Measurements from ENCODE around the gene DYDC2. TPM values are rescaled to one million over a fixed set of nuclear protein-coding genes. Genes with fewer than 3 reads are reported as not detected.
"Not testable (repeated sequence)": the region's sequence is repeated elsewhere in the genome, so short reads cannot be mapped to it uniquely, and the experiment has no call there.

DYDC2 gene
- polyA plus RNA-seq, 6 donors from 2014 or later: not detected

DNA sequence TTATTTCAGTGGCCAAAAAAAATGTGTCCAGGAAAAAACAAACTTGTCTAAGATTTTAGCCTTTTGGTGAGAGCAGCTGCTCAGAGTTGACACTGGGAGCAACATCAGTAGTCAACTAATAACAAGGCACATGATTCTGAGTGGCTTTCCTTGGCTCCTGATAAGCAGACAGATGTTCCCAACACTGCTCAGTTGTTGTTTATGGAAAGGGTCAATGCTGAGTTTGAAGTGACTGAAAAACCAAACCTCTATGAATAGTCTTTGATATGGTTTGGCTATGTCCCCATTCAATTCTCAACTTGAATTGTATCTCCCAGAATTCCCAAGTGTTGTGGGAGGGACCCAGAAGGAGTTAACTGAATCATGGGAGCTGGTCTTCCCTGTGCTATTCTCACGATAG, 12.3 kb upstream of the DYDC2 start:
- no peak overlapping the region for H3K27ac Mint-ChIP-seq
- DNase-seq: no peak
- H3K9me3 Mint-ChIP-seq: no peaks in the 10 kb centered on the region
- no peak for ATAC-seq (ENCODE audit: low read depth in 2 of 2)
- no peaks in the 10 kb centered on the region for H3K4me1 Mint-ChIP-seq
- H3K4me3 Mint-ChIP-seq: no peak overlapping the region
- H3K36me3 Mint-ChIP-seq: no peaks in the 10 kb centered on the region
- H3K27me3 Mint-ChIP-seq: no peaks in the 10 kb centered on the region

DNA sequence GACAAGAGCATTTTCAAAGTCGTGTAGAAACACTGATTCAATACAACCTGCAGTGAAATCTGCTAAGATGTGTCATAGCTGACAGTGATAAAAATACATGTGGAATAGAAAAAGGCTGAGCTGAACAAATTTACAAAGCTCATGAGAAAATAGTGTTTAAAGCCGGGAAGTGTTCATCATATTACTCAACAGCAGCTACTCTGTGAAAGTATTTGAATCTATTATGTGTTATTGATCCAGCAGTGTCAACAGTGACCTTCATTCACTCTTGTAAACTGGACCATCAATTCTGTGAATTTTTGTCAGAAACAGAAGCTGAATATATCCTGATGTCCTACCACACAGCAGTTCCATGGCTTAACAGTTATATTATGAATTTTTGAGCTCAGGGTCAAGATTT, 11.7 kb upstream of the DYDC2 start:
- ATAC-seq (ENCODE audit: low read depth in 2 of 2) (no peak), DNase-seq (no peak)
- no peak overlapping the region for H3K4me3 Mint-ChIP-seq
- peaks cover 0 to 2% (median 0%) of the 10 kb centered on the region in 3 donors for H3K27me3 Mint-ChIP-seq
- no peaks in the 10 kb centered on the region for H3K4me1 Mint-ChIP-seq
- no peaks in the 10 kb centered on the region for H3K9me3 Mint-ChIP-seq
- no peak overlapping the region for H3K27ac Mint-ChIP-seq
- no peaks in the 10 kb centered on the region for H3K36me3 Mint-ChIP-seq

- H3K27ac Mint-ChIP-seq: no peak overlapping the region
- no peaks in the 10 kb centered on the region for H3K9me3 Mint-ChIP-seq
- no peaks in the 10 kb centered on the region for H3K4me1 Mint-ChIP-seq
- DNase-seq (no peak), ATAC-seq (ENCODE audit: low read depth in 2 of 2) (no peak)
- H3K36me3 Mint-ChIP-seq: no peaks in the 10 kb centered on the region
- peaks cover 2 to 18% (median 12%) of the 10 kb centered on the region in 3 donors for H3K27me3 Mint-ChIP-seq
- no peak overlapping the region for H3K4me3 Mint-ChIP-seq
Measured at GRCh38 chr10:80350251-80350650, 6.3 kb upstream of the DYDC2 start.

DNA sequence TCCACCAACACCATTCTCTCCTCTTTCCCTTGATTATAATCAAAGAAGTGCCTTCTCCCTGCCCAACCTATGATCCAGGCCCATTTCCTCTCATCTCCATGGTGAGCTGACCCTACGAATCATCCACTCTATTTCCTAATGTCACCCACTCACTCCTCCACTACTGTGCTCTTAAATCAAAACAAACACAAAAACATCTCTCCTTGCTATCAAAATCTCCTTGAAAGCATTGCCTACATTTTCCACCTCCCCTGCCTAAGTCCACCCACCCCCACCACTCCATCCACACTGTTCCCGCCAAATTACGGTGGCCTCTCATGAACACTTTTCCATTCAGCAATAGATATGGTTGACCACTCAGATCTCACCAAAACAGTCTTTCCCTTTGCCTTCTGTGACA, 5.4 kb upstream of the DYDC2 start:
- ATAC-seq (ENCODE audit: low read depth in 2 of 2) (no peak), DNase-seq (no peak)
- Mint-ChIP-seq H3K27me3 (peaks cover 12 to 26% (median 20%) of the 10 kb centered on the region in 3 donors), H3K36me3 (peaks cover 0 to 5% of the 10 kb centered on the region in 2 donors), H3K9me3 (no peaks in the 10 kb centered on the region), H3K4me3 (no peak overlapping the region), H3K27ac (no peak overlapping the region), H3K4me1 (peaks cover 0 to 6% (median 0%) of the 10 kb centered on the region in 3 donors)

GRCh38 chr10:80356989-80357850, 639 bp downstream of the DYDC2 start:
- Mint-ChIP-seq H3K9me3 (peaks cover 0 to 6% (median 0%) of the 10 kb centered on the region in 7 donors), H3K4me3 (peak overlapping the region; percentile 65 to 88 (median 82)), H3K4me1 (peaks cover 9 to 15% (median 12%) of the 10 kb centered on the region in 3 donors), H3K27ac (peak overlapping the region in 1 of 6 donors; percentile 79), H3K27me3 (peaks cover 22 to 38% (median 31%) of the 10 kb centered on the region in 3 donors), H3K36me3 (peaks cover 0 to 5% of the 10 kb centered on the region in 2 donors)
- ATAC-seq (ENCODE audit: low read depth in 2 of 2) (peak; percentile 31 to 41), DNase-seq (no peak)

- H3K9me3 Mint-ChIP-seq: peaks cover 0 to 6% (median 0%) of the 10 kb centered on the region in 7 donors
- H3K4me3 Mint-ChIP-seq: peak overlapping the region in 7 of 8 donors; percentile 29 to 88 (median 79)
- DNase-seq (no peak), ATAC-seq (ENCODE audit: low read depth in 2 of 2) (no peak)
- no peak overlapping the region for H3K27ac Mint-ChIP-seq
- peaks cover 22 to 38% (median 31%) of the 10 kb centered on the region in 3 donors for H3K27me3 Mint-ChIP-seq
- peaks cover 9 to 15% (median 12%) of the 10 kb centered on the region in 3 donors for H3K4me1 Mint-ChIP-seq
- H3K36me3 Mint-ChIP-seq: peaks cover 0 to 5% of the 10 kb centered on the region in 2 donors
Measured at GRCh38 chr10:80357851-80358125, 1.2 kb downstream of the DYDC2 start.

- not testable (repeated sequence) for H3K36me3 Mint-ChIP-seq; H3K9me3 Mint-ChIP-seq; DNase-seq; H3K27ac Mint-ChIP-seq; H3K4me3 Mint-ChIP-seq; ATAC-seq (ENCODE audit: low read depth in 2 of 2)
- Mint-ChIP-seq H3K27me3 (peaks cover 22 to 38% (median 31%) of the 10 kb centered on the region in 3 donors), H3K4me1 (peaks cover 9 to 15% (median 12%) of the 10 kb centered on the region in 3 donors)
Measured at GRCh38 chr10:80358925-80359324, 2.3 kb downstream of the DYDC2 start.

- DNase-seq: no peak
- Mint-ChIP-seq H3K9me3 (peaks cover 0 to 6% (median 0%) of the 10 kb centered on the region in 7 donors), H3K36me3 (peaks cover 0 to 5% of the 10 kb centered on the region in 2 donors), H3K4me3 (no peak overlapping the region), H3K27me3 (peaks cover 19 to 38% (median 31%) of the 10 kb centered on the region in 3 donors), H3K27ac (no peak overlapping the region), H3K4me1 (peaks cover 9 to 15% (median 12%) of the 10 kb centered on the region in 3 donors)
- no peak for ATAC-seq (ENCODE audit: low read depth in 2 of 2)
Measured at GRCh38 chr10:80359644-80360043, 3.1 kb downstream of the DYDC2 start.

DNA sequence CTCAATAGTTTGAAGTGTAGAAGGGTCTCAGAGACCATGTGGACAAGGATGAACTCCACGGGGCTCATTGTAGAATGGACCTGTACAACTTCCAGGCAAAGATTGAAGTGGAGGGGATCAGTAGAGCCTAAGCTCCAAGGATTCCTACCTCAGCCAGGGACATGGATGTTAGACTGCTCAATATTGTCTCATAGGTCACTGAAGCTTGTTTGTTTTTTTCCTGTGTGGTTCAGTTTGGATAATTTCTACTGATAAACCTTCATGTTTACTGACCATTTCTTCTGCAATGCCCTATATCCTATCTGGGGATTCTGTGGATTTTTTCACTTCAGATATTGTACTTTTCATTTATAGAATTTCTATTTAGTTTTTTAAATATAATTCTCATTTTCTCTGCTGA, 8.9 kb downstream of the DYDC2 start:
- Mint-ChIP-seq H3K27me3 (peaks cover 0 to 4% (median 0%) of the 10 kb centered on the region in 3 donors), H3K27ac (no peak overlapping the region), H3K36me3 (peaks cover 18 to 25% of the 10 kb centered on the region in 2 donors), H3K4me3 (no peak overlapping the region), H3K9me3 (peaks cover 11 to 36% (median 28%) of the 10 kb centered on the region in 7 donors), H3K4me1 (no peaks in the 10 kb centered on the region)
- no peak for DNase-seq
- ATAC-seq (ENCODE audit: low read depth in 2 of 2): no peak

GRCh38 chr10:80371467-80371866, 14.9 kb downstream of the DYDC2 start:
- Mint-ChIP-seq H3K9me3 (peaks cover 8 to 32% (median 24%) of the 10 kb centered on the region in 7 donors), H3K4me1 (no peaks in the 10 kb centered on the region)
- DNase-seq: no peak

DNA sequence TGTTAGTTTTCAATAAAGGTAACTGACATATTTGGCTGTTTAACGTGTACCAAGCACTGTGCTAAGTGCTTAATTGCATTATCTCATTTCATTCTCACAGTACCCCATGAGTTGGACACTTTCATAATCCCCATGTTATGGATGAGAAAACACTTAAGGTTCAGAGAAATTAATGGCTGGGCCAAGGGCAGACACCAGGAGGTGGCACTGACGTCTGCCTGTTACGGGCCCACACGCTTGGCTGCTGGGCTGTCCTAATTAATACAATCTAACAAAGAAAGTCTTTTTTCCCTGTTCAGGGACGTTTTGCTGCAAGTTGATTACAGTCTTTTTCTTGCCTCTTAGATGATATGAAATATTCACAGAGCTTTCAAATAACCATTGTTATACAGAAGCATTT, 16.1 kb downstream of the DYDC2 start:
- no peaks in the 10 kb centered on the region for H3K4me1 Mint-ChIP-seq
- DNase-seq: no peak
- peaks cover 11 to 13% of the 10 kb centered on the region in 2 donors for H3K36me3 Mint-ChIP-seq
- no peaks in the 10 kb centered on the region for H3K27me3 Mint-ChIP-seq
- H3K4me3 Mint-ChIP-seq: no peak overlapping the region
- peaks cover 3 to 20% (median 13%) of the 10 kb centered on the region in 7 donors for H3K9me3 Mint-ChIP-seq
- no peak for ATAC-seq (ENCODE audit: low read depth in 2 of 2)
- no peak overlapping the region for H3K27ac Mint-ChIP-seq

More at GRCh38 chr10:80371467-80371866, 14.9 kb downstream of the DYDC2 start:
- H3K4me3 Mint-ChIP-seq: no peak overlapping the region
- no peak for ATAC-seq (ENCODE audit: low read depth in 2 of 2)
- H3K27me3 Mint-ChIP-seq: peaks cover 0 to 4% (median 0%) of the 10 kb centered on the region in 3 donors
- H3K27ac Mint-ChIP-seq: no peak overlapping the region
- H3K36me3 Mint-ChIP-seq: peaks cover 15 to 25% of the 10 kb centered on the region in 2 donors

GRCh38 chr10:80373502-80373901, 16.9 kb downstream of the DYDC2 start:
- Mint-ChIP-seq H3K36me3 (peaks cover 6 to 8% of the 10 kb centered on the region in 2 donors), H3K4me3 (no peak overlapping the region), H3K4me1 (peaks cover 0 to 6% (median 4%) of the 10 kb centered on the region in 3 donors), H3K9me3 (peaks cover 0 to 15% (median 5%) of the 10 kb centered on the region in 7 donors), H3K27ac (no peak overlapping the region), H3K27me3 (no peaks in the 10 kb centered on the region)
- no peak for ATAC-seq (ENCODE audit: low read depth in 2 of 2)
- DNase-seq: no peak

- ATAC-seq (ENCODE audit: low read depth in 2 of 2) (no peak), DNase-seq (no peak)
- H3K36me3 Mint-ChIP-seq: no peaks in the 10 kb centered on the region
- no peak overlapping the region for H3K27ac Mint-ChIP-seq
- peaks cover 3 to 14% (median 11%) of the 10 kb centered on the region in 3 donors for H3K4me1 Mint-ChIP-seq
- H3K4me3 Mint-ChIP-seq: no peak overlapping the region
- peaks cover 0 to 1% (median 0%) of the 10 kb centered on the region in 7 donors for H3K9me3 Mint-ChIP-seq
- peaks cover 0 to 5% (median 0%) of the 10 kb centered on the region in 3 donors for H3K27me3 Mint-ChIP-seq
Measured at GRCh38 chr10:80379701-80380100, 23.1 kb downstream of the DYDC2 start.

- Mint-ChIP-seq H3K4me1 (peaks cover 3 to 14% (median 11%) of the 10 kb centered on the region in 3 donors), H3K27me3 (peaks cover 0 to 5% (median 0%) of the 10 kb centered on the region in 3 donors), H3K27ac (peak overlapping the region in 1 of 6 donors; percentile 75), H3K4me3 (no peak overlapping the region), H3K9me3 (peaks cover 0 to 1% (median 0%) of the 10 kb centered on the region in 7 donors), H3K36me3 (no peaks in the 10 kb centered on the region)
- DNase-seq (no peak), ATAC-seq (ENCODE audit: low read depth in 2 of 2) (no peak)
Measured at GRCh38 chr10:80380185-80380584, 23.6 kb downstream of the DYDC2 start.
